Medulla oblongata (tissue), 1 donor: ENCODE data around the gene ZNF555.

Experiments used
- DNase-seq: peaks from one replicate; pipeline ENCODE4 v3.0.0-alpha.2; 2015; ENCODE audit errors: extremely low spot score

ZNF555 gene

GRCh38 chr19:2824129-2824528 lies 17.1 kb upstream of the ZNF555 start:
- DNase-seq = no peak

GRCh38 chr19:2827022-2827421 lies 14.3 kb upstream of the ZNF555 start:
- no peak for DNase-seq

DNA sequence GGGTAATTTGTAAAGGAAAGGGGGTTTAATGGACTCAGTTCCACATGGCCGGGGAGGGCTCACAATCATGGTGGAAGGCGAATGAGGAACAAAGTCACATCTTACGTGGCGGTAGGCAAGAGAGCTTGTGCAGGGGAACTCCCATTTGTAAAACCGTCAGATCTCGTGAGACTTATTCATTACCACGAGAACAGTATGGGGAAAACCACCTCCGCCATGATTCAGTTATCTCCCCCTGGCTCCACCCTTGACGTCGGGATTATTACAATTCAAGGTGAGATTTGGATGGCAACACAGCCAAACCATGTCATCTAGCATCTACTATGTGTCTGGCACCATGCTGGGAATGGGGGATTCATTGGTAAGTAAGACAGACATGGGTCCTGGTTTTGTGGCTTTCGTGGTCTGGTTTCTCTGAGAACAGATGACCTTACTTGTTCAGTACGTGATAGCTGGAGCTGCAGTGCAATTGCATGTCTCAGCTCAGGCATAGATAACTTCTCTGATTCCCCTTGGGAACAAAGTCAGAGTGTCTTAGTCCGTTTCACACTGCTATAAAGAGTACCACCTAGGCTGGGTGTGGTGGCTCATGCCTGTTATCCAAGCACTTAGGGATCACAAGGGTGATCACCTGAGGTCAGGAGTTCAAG lies 13.3 kb upstream of the ZNF555 start:
- DNase-seq = no peak

- no peak for DNase-seq
Observed at GRCh38 chr19:2834294-2834871, 6.9 kb upstream of the ZNF555 start.

DNA sequence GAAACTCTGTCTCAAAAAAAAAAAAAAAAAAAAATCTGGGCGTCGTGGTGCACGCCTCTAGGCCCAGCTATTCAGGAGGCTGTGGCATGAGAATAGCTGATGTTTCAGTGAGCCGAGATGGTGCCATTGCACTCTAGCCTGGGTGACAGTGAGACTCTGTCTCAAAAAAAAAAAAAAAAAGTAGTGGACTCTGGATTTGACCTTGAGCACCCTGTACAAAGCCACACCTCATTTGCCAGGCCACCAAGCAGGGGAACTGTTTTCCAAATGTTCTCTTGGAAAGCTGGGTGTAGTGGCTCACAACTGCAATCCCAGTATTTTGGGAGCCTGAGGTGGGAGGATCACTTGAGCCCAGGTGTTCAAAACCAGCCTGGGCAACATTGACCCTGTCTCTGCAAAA lies 3.8 kb upstream of the ZNF555 start:
- DNase-seq = no peak

GRCh38 chr19:2841855-2842574 lies 740 bp downstream of the ZNF555 start:
- no peak for DNase-seq

GRCh38 chr19:2845107-2845506 lies 3.8 kb downstream of the ZNF555 start:
- no peak for DNase-seq

DNA sequence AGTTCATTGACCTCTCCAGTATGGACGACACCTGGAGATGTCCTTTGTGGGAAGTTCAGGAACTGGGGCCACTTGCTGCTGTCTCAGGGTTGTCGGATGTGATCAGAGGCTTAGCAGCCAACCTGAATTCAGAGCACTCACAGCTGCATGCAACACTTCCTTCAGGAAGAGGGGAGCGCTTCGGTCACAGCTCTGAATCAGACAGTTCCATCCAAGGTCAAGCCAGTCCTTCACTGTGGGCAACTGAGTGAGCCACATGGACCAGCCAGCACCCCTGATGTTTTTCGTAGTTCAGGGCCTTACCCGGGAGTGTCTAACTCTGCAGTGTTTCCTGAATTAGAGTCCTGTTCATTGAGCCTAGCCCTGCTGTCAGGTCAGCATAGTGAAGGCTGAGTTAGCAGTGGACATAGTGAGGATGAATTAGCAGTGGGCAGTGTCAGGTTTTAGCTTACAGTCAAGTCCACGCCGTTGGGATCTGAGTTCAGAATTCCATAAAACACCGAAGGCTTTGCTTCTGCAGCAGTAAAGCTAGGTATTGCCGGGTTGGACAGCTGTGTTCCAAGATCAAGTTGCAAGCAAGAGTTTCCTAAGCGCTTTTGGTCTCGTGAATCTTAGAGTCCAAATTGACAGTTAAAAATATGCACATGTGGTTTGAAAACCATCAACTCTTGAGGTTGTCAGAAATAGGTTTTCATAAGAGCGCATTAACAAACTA lies 5.1 kb downstream of the ZNF555 start:
- no peak for DNase-seq

DNA sequence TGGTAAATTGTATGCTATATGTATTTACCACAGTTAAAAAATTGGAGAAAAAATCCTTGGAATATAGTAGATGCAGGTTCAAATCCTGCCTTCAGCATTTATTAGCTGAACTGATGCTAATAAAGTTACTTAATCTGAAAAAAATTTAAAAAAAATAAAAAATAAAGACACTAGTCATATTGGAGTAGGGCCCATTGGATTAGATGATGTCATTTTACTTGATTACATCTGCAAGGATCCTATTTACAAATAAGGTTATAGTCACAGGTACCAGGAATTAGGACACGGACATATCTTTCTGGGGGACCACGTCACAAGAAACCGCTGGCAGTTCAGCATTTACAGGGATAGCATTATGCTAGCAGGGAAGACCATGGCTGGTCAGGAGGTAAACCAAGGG lies 6.2 kb downstream of the ZNF555 start:
- DNase-seq = no peak

GRCh38 chr19:2848616-2849015 lies 7.3 kb downstream of the ZNF555 start:
- no peak for DNase-seq

- no peak for DNase-seq
Observed at GRCh38 chr19:2850256-2850925, 9.1 kb downstream of the ZNF555 start.

DNA sequence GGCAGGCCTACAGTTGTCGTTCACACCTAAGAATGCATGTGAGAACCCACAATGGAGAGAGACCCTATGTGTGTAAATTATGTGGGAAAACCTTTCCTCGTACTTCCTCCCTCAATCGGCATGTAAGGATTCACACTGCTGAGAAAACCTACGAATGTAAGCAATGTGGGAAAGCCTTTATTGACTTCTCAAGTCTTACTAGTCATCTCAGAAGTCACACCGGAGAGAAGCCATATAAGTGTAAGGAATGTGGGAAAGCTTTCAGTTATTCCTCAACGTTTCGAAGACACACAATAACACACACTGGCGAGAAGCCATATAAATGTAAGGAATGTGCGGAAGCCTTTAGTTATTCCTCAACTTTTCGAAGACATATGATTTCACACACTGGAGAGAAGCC lies 11.3 kb downstream of the ZNF555 start:
- DNase-seq = no peak

- DNase-seq = no peak
Observed at GRCh38 chr19:2853015-2853606, 11.8 kb downstream of the ZNF555 start.

- no peak for DNase-seq
Observed at GRCh38 chr19:2854849-2855248, 13.6 kb downstream of the ZNF555 start.

DNA sequence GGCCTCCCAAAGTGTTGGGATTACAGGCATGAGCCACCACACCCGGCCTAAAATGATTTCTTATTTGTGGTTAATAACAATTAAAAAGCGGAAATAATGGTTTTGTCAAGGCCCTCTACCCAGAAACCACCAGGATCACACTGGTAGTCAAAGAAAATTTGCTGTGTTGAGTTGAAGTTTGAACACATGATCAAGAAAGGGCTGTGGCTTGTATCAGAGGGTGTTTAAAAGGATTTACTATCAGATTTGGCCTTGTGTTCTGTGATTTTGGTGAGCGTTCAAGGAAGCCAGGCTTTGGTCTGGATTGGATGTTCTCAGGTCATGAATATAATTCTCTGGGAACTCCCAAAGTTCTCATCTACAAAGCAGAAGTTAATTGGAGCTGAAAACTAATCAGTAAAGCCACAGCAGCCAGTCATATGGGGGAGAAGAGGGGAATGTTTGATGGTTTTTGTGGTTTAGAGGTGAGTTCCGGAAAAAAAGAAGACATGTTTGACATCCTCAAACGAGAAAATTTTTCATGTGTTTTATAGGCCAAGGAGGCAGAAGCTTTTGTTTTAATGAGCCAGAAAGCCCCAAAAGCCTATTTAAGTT lies 15.3 kb downstream of the ZNF555 start:
- DNase-seq = no peak

DNA sequence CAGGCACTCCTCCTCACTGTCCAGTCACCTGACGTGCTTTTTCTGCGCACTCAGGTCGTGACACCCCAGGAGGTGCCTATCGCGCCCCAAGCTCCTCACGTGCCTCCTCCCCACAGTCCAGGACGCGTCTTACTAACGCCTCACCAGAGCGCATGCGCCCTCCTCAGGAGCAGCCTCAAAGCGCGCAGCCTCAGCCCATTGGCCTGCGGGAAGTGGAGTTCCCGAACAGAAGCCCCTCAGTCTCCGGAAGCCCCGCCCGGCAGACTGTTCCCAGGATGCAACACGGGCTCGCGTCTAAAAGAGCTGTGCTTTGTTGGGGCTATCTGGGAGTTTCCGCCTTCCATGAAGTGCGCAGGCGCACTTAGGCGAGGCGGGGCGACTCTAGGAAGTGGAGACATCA lies 17.6 kb downstream of the ZNF555 start:
- no peak for DNase-seq

DNA sequence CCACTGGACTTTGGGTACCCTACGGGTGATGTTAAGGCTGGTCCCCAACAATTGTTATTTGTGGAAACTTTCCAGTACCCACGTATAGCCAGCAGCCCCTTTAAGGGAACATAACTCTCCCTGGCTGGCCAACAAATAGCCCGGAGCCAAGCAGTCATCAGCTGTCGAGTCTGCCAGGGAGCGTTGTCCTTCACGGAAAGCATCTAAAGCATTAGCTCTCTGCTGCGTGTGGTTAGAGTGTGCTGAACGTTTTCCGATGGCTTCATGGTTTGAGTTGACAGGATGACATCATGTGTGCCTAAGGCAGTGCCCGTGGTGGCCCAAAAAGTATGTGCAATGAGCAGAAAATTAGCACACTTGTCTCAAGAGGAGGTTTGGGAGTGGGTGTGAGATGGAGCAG lies 22.5 kb downstream of the ZNF555 start:
- DNase-seq = no peak

- DNase-seq = no peak
Observed at GRCh38 chr19:2865334-2866100, 24.2 kb downstream of the ZNF555 start.

GRCh38 chr19:2866495-2867024 lies 25.3 kb downstream of the ZNF555 start:
- DNase-seq = no peak
